A673 (cell line): ENCODE results near the gene SIDT1. TPM values are rescaled to one million over a fixed set of nuclear protein-coding genes. Genes with fewer than 3 reads are reported as not detected.

Source experiments
- BruUV-seq: library from RNA; stranded (reverse); fragments of 400-500 nt; replicated peaks from 2 replicates; lab custom pipeline; 2021; lab: Mats Ljungman, UMichigan
- CTCF ChIA-PET: fragments of 300-600 bp; sonication (Branson Sonifier 250); formaldehyde crosslinking; loops from one replicate; lab custom pipeline; 2022; ENCODE audit warnings: antibody characterized with exemption; lab: Charles Lee
- POLR2A ChIA-PET: fragments of 300-600 bp; sonication (Branson Sonifier 250); formaldehyde crosslinking; loops from one replicate; lab custom pipeline; 2022; ENCODE audit warnings: antibody characterized with exemption; ENCODE audit not compliant: low non-redundant PET; lab: Charles Lee
- DNase-seq: peaks from one replicate; pipeline ENCODE4 v3.0.0-alpha.2; 2015; ENCODE audit warnings: low spot score
- H3K27ac ChIP-seq: fragments of 200-600 bp; sonication (generic); 2 replicates; pipeline ENCODE4 v1.5.1; 2016; ENCODE audit warnings: mixed run types, low read depth, mild to moderate bottlenecking, mixed read lengths, antibody characterized with exemption, low read length; ENCODE audit not compliant: poor library complexity, severe bottlenecking
- H3K27me3 ChIP-seq: fragments of 200-600 bp; sonication (generic); replicated peaks from 2 replicates; pipeline ENCODE4 v1.6.1; 2017; ENCODE audit warnings: mixed run types, low read depth, mild to moderate bottlenecking, mixed read lengths, antibody characterized with exemption, low read length; ENCODE audit not compliant: insufficient read depth, poor library complexity
- H3K36me3 ChIP-seq: fragments of 200-600 bp; sonication (generic); 2 replicates; pipeline ENCODE4 v1.6.1; 2016; ENCODE audit warnings: mixed run types, mild to moderate bottlenecking, mixed read lengths, antibody characterized with exemption, low read length; ENCODE audit not compliant: insufficient read depth, poor library complexity, severe bottlenecking
- H3K4me1 ChIP-seq: fragments of 200-600 bp; sonication (generic); 2 replicates; pipeline ENCODE4 v1.6.1; 2017; ENCODE audit warnings: mixed run types, mild to moderate bottlenecking, mixed read lengths, antibody characterized with exemption, low read length; ENCODE audit not compliant: insufficient read depth, poor library complexity, severe bottlenecking
- H3K4me3 ChIP-seq: fragments of 200-600 bp; sonication (generic); 2 replicates; pipeline ENCODE4 v1.5.1; 2016; ENCODE audit warnings: low read depth, mixed run types, mild to moderate bottlenecking, mixed read lengths, low read length; ENCODE audit not compliant: poor library complexity, severe bottlenecking
- H3K9me3 ChIP-seq: fragments of 200-600 bp; sonication (generic); 2 replicates; pipeline ENCODE4 v1.6.1; 2016; ENCODE audit warnings: mixed run types, low read depth, mild to moderate bottlenecking, mixed read lengths, antibody characterized with exemption, low read length; ENCODE audit not compliant: poor library complexity, severe bottlenecking
- EZH2 ChIP-seq: fragments of 200-600 bp; sonication (generic); IDR thresholded peaks from 2 replicates; pipeline ENCODE4 v1.6.1; 2017; ENCODE audit warnings: borderline replicate concordance, low read depth, mild to moderate bottlenecking, mixed read lengths, antibody characterized with exemption, low read length; ENCODE audit not compliant: poor library complexity, severe bottlenecking
- intact Hi-C: fragments of 100-400 bp; cut with micrococcal nuclease; formaldehyde crosslinking; loops from one replicate; pipeline ENCODE4 v1.10.0; 2022; ENCODE audit not compliant: unreplicated experiment
- total RNA-seq: library from RNA; stranded (reverse); gene quantifications from 2 replicates; pipeline ENCODE4 v1.2.3, GENCODE V29; 2021
- TF ChIP-seq, protein P1 (sequence below): fragments of 300-800, 200-600 bp; sonication (generic); conservative IDR thresholded peaks from 2 replicates; pipeline ENCODE4 v1.5.1; 2017; ENCODE audit warnings: low read depth, mild to moderate bottlenecking, antibody characterized with exemption, low read length, moderate library complexity, mixed read lengths

Gene SIDT1
- total RNA-seq, 1 experiment from 2014 or later = not detected

- H3K9me3 ChIP-seq = peaks cover 6% of the 10 kb centered on the region
- H3K27me3 ChIP-seq = no peaks in the 10 kb centered on the region
- no peak for DNase-seq
- no peaks in the 10 kb centered on the region for H3K36me3 ChIP-seq
- no peak overlapping the region for H3K27ac ChIP-seq
- no TSS peak for BruUV-seq
- intact Hi-C loops = no loop called here
- H3K4me3 ChIP-seq = no peak overlapping the region
- H3K4me1 ChIP-seq = no peaks in the 10 kb centered on the region
- ChIA-PET POLR2A (no interaction called here), CTCF (no interaction called here)
- TF ChIP-seq, protein P1, sequence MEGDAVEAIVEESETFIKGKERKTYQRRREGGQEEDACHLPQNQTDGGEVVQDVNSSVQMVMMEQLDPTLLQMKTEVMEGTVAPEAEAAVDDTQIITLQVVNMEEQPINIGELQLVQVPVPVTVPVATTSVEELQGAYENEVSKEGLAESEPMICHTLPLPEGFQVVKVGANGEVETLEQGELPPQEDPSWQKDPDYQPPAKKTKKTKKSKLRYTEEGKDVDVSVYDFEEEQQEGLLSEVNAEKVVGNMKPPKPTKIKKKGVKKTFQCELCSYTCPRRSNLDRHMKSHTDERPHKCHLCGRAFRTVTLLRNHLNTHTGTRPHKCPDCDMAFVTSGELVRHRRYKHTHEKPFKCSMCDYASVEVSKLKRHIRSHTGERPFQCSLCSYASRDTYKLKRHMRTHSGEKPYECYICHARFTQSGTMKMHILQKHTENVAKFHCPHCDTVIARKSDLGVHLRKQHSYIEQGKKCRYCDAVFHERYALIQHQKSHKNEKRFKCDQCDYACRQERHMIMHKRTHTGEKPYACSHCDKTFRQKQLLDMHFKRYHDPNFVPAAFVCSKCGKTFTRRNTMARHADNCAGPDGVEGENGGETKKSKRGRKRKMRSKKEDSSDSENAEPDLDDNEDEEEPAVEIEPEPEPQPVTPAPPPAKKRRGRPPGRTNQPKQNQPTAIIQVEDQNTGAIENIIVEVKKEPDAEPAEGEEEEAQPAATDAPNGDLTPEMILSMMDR = no peak
- no peak for TF ChIP-seq EZH2
These were observed 13.2 kb downstream of the SIDT1 start for GRCh38 chr3:113545594-113545993.

GRCh38 chr3:113546414-113546893 is 14.1 kb downstream of the SIDT1 start:
- Histone ChIP-seq H3K4me1 (no peaks in the 10 kb centered on the region), H3K36me3 (no peaks in the 10 kb centered on the region), H3K4me3 (no peak overlapping the region), H3K27ac (no peak overlapping the region), H3K27me3 (no peaks in the 10 kb centered on the region), H3K9me3 (peaks cover 6% of the 10 kb centered on the region)
- intact Hi-C loops = no loop called here
- DNase-seq = no peak
- CTCF ChIA-PET = no interaction called here
- TF ChIP-seq, protein P1 = no peak
- no peak for TF ChIP-seq EZH2
- no TSS peak for BruUV-seq
- POLR2A ChIA-PET = no interaction called here

- H3K4me1 ChIP-seq = no peaks in the 10 kb centered on the region
- no peaks in the 10 kb centered on the region for H3K27me3 ChIP-seq
- no peak overlapping the region for H3K27ac ChIP-seq
- no peak for DNase-seq
- no peak for TF ChIP-seq EZH2
- TF ChIP-seq, protein P1 = no peak
- ChIA-PET POLR2A (no interaction called here), CTCF (no interaction called here)
- no peaks in the 10 kb centered on the region for H3K9me3 ChIP-seq
- no TSS peak for BruUV-seq
- H3K36me3 ChIP-seq = no peaks in the 10 kb centered on the region
- intact Hi-C loops = no loop called here
- no peak overlapping the region for H3K4me3 ChIP-seq
These were observed 16.1 kb downstream of the SIDT1 start for GRCh38 chr3:113548501-113548900.
